ENCODE data around the gene PPP1R3G. TPM values are rescaled to one million over a fixed set of nuclear protein-coding genes. Genes with fewer than 3 reads are reported as not detected.

The PPP1R3G gene
- total RNA-seq, 1 experiment from 2014 or later, result 0.44 TPM

DNA sequence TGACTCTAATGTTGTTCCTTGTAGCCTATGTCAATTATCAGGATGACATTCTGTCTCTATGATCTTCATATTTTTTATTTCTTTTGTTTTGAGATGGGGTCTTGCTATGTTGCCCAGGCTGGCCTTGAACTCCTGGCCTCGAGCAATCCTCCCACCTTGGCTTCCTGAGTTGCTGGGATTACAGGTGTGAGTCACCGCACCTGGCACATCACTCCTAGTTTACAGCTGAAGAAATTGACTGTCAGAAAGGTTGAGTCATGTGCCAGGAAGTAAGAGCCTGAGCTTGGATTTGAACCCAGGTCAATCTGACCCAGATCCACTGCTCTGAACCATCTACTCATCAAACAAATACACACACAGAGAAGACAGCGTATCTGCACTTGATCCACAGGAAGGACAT is 14.4 kb downstream of the PPP1R3G start:
- ATAC-seq, result no peak
- intact Hi-C loops (cut with micrococcal nuclease; ENCODE audit: unreplicated experiment), result no loop called here
- CTCF ChIA-PET, result no interaction called here

GRCh38 chr6:5100806-5101205 is 15.7 kb downstream of the PPP1R3G start:
- no TSS peak for BruUV-seq (replicated peaks)
- Histone ChIP-seq H3K9me3 (ENCODE audit: control insufficient read depth, insufficient read depth, low read depth, low read length) (no peaks in the 10 kb centered on the region), H3K27me3 (ENCODE audit: control insufficient read depth, insufficient read depth, low read length) (no peaks in the 10 kb centered on the region), H3K4me1 (ENCODE audit: control insufficient read depth, insufficient read depth, low read length) (no peaks in the 10 kb centered on the region), H3K27ac (ENCODE audit: low read length) (no peak overlapping the region), H3K4me3 (ENCODE audit: low read depth in 2 of 2, low read length in 2 of 2) (no peak overlapping the region), H3K36me3 (ENCODE audit: control insufficient read depth, insufficient read depth, low read length) (no peaks in the 10 kb centered on the region)
- ChIA-PET CTCF (no interaction called here), POLR2A (no interaction called here)
- TF ChIP-seq POLR2AphosphoS5 (IDR thresholded peaks at IDR 0.05; ENCODE audit: low read depth, low read length) (no peak), REST (IDR thresholded peaks at IDR 0.05; ENCODE audit: insufficient read depth in 1 of 2, low read depth in 2 of 2, low read length in 1 of 2) (no peak), SIN3A (IDR thresholded peaks at IDR 0.05; ENCODE audit: borderline replicate concordance, insufficient read depth, low read depth, low read length) (no peak)
- no peak for ATAC-seq
- in situ Hi-C loops (cut with HindIII; ENCODE audit: low pct_unique_long_range_greater_than_20kb, low sequenced_read_pairs) (no loop called here), intact Hi-C loops (cut with micrococcal nuclease; ENCODE audit: unreplicated experiment) (no loop called here)
- DNase-seq (ENCODE audit: low read depth, low spot score), result no peak

More for the DNA sequence above, 14.4 kb downstream of the PPP1R3G start:
- no peak for DNase-seq (ENCODE audit: low read depth, low spot score)
- Histone ChIP-seq H3K9me3 (ENCODE audit: control insufficient read depth, insufficient read depth, low read depth, low read length) (no peaks in the 10 kb centered on the region), H3K36me3 (ENCODE audit: control insufficient read depth, insufficient read depth, low read length) (no peaks in the 10 kb centered on the region), H3K27me3 (ENCODE audit: control insufficient read depth, insufficient read depth, low read length) (no peaks in the 10 kb centered on the region), H3K27ac (ENCODE audit: low read length) (no peak overlapping the region), H3K4me3 (ENCODE audit: low read depth in 2 of 2, low read length in 2 of 2) (no peak overlapping the region), H3K4me1 (ENCODE audit: control insufficient read depth, insufficient read depth, low read length) (no peaks in the 10 kb centered on the region)
- in situ Hi-C loops (cut with HindIII; ENCODE audit: low pct_unique_long_range_greater_than_20kb, low sequenced_read_pairs), result no loop called here
- BruUV-seq (replicated peaks), result no TSS peak
- POLR2A ChIA-PET, result no interaction called here
- TF ChIP-seq TCF7L2 (IDR thresholded peaks at IDR 0.05; ENCODE audit: low read depth, low read length) (no peak), SIN3A (IDR thresholded peaks at IDR 0.05; ENCODE audit: borderline replicate concordance, insufficient read depth, low read depth, low read length) (no peak), REST (IDR thresholded peaks at IDR 0.05; ENCODE audit: insufficient read depth in 1 of 2, low read depth in 2 of 2, low read length in 1 of 2) (no peak), POLR2AphosphoS5 (IDR thresholded peaks at IDR 0.05; ENCODE audit: low read depth, low read length) (no peak)
- TF ChIP-seq, protein P1, sequence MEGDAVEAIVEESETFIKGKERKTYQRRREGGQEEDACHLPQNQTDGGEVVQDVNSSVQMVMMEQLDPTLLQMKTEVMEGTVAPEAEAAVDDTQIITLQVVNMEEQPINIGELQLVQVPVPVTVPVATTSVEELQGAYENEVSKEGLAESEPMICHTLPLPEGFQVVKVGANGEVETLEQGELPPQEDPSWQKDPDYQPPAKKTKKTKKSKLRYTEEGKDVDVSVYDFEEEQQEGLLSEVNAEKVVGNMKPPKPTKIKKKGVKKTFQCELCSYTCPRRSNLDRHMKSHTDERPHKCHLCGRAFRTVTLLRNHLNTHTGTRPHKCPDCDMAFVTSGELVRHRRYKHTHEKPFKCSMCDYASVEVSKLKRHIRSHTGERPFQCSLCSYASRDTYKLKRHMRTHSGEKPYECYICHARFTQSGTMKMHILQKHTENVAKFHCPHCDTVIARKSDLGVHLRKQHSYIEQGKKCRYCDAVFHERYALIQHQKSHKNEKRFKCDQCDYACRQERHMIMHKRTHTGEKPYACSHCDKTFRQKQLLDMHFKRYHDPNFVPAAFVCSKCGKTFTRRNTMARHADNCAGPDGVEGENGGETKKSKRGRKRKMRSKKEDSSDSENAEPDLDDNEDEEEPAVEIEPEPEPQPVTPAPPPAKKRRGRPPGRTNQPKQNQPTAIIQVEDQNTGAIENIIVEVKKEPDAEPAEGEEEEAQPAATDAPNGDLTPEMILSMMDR (IDR thresholded peaks at IDR 0.05), result no peak
